Stimulated activated memory B cell treated with anti-CD40 and anti-IgM and Interleukin-4, amounts not matched to agents 10 μg/mL and 1 μg/mL and 100 μg/mL, for 72 hours (primary cell): ENCODE results near the gene MAP2K2.
A peak's percentile ranks its signal among the peaks of the same experiment; 100 is the strongest.
"Not testable (repeated sequence)": the region's sequence is repeated elsewhere in the genome, so short reads cannot be mapped to it uniquely, and the experiment has no call there.

Experiments used
- ATAC-seq: fragments of 150-1000 bp; cut with Tn5 transposase; 2 replicates; pipeline ENCODE4 v1.10.0; 2021
- H3K27ac Mint-ChIP-seq: one replicate; pipeline ENCODE4 v1.8.0; 2022; ENCODE audit warnings: mild to moderate bottlenecking, mixed read lengths
- H3K27me3 Mint-ChIP-seq: one replicate; pipeline ENCODE4 v1.8.0; 2022; ENCODE audit warnings: mixed read lengths
- H3K36me3 Mint-ChIP-seq: one replicate; pipeline ENCODE4 v1.8.0; 2022; ENCODE audit warnings: mixed read lengths
- H3K4me1 Mint-ChIP-seq: one replicate; pipeline ENCODE4 v1.8.0; 2022; ENCODE audit warnings: mixed read lengths
- H3K4me3 Mint-ChIP-seq: one replicate; pipeline ENCODE4 v1.8.0; 2022; ENCODE audit warnings: mild to moderate bottlenecking, moderate library complexity, mixed read lengths
- H3K9me3 Mint-ChIP-seq: one replicate; pipeline ENCODE4 v1.8.0; 2022; ENCODE audit warnings: mixed read lengths

Gene MAP2K2

DNA sequence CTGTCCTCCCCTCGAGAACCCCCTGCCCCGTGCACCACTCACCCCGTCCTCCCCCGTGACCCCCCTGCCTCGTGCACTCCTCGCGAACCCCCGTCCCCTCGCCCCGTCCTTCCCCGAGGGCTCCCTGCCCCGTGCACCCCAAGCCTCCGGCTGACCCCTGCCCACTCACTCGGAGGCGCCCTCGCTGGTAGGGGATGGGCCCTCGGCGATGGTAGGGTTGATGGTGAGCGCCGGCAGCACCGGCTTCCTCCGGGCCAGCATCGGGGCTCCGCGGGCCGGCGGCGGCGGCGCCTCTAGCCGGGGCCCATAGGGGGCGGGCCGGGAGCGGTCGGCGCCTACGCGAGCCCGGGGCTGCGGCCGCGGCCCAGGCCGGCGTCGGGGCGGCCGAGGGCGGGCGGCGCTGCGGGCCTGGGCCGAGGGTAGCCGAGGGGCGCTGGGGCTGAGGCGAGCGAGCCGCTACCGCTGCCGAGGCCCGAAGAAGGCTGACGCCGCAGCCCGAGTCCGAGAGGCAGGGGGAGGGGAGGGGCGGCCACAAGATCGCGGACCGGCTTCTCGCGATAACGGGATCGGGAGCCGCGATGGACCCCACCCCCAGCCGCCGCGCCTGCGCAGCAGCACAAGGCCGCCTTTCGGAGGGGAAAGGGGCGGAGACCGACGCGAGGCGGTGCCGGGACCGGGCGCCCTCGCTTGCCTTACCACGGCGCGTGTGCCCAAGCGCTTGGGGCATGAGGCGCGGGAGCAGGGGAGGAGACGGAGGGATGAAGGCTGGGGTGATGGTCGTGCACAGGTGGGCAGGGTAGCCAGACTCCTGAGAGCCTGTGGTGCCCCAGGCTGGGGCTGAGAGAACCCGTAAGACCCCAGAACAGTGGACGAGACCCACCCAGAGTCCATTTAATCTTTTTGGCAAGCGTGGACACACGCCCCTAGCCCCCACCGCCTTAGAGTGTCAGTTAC lies at the start of gene MAP2K2:
MAP2K2 (minus strand) TSS at position 508 of the 954 bp plus-strand sequence; CDS start at position 261, 247 bp downstream.
- Mint-ChIP-seq H3K27ac (peak within 1 kb of the TSS; percentile 93), H3K36me3 (peaks cover 12% of the 10 kb centered on the region), H3K4me3 (peak within 1 kb of the TSS; percentile 96), H3K27me3 (no peaks in the 10 kb centered on the region), H3K4me1 (peaks cover 42% of the 10 kb centered on the region), H3K9me3 (no peaks in the 10 kb centered on the region)
- peak; percentile 92 for ATAC-seq

DNA sequence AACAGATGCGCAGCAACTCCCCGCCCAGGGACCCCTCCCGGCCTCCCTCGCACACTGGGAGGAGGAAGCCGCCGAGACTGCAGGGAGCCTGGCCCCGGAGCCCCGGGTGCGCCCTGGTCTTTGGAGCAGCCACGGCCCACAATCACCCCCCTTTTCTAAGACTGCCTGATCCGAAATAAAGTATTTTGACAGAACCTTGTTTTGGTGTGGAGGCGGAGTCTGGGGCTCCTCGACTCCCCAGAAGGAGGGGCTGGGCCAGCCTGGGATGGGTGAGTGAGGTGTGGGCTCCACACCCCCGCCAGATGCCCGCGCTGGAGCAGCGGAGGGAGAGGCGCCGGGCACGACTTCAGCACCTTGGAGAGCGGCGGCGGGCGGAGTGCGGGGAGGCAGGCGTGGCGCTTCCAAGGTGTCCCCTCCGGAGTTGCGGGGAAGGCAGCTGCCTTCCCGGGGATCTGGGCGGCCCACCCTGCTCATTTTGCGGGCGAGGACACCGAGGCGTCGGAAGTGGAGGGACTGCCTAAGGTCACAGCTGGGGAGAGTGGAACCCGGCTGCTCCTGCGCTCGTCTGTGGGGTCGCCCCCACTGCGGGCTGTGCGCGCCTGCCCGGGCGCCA lies 49.0 kb upstream of the MAP2K2 start:
- peaks cover 21% of the 10 kb centered on the region for H3K36me3 Mint-ChIP-seq
- H3K27ac Mint-ChIP-seq, result no peak overlapping the region
- H3K27me3 Mint-ChIP-seq, result peaks cover 46% of the 10 kb centered on the region
- H3K4me1 Mint-ChIP-seq, result peaks cover 11% of the 10 kb centered on the region
- no peak overlapping the region for H3K4me3 Mint-ChIP-seq
- H3K9me3 Mint-ChIP-seq, result no peaks in the 10 kb centered on the region
- ATAC-seq, result peak; percentile 61

DNA sequence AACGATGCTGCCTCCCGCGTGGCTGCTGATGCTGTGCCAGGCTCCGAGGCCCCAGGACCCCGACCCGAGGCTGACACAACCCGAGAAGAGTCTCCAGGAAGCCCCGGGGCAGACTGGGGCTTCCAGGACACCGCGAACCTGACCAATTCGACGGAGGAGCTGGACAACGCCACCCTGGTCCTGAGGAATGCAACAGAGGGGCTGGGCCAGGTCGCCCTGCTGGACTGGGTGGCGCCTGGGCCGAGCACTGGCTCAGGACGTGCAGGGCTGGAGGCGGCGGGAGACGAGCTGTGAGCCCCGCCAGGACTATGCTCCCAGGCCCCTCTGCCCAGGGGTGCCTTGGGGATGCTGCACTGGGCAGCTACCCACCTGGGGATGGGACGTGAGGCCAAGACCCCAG lies 47.8 kb upstream of the MAP2K2 start:
- peaks cover 11% of the 10 kb centered on the region for H3K4me1 Mint-ChIP-seq
- no peaks in the 10 kb centered on the region for H3K9me3 Mint-ChIP-seq
- peaks cover 59% of the 10 kb centered on the region for H3K27me3 Mint-ChIP-seq
- peaks cover 13% of the 10 kb centered on the region for H3K36me3 Mint-ChIP-seq
- ATAC-seq, result no peak
- no peak overlapping the region for H3K27ac Mint-ChIP-seq
- no peak overlapping the region for H3K4me3 Mint-ChIP-seq

DNA sequence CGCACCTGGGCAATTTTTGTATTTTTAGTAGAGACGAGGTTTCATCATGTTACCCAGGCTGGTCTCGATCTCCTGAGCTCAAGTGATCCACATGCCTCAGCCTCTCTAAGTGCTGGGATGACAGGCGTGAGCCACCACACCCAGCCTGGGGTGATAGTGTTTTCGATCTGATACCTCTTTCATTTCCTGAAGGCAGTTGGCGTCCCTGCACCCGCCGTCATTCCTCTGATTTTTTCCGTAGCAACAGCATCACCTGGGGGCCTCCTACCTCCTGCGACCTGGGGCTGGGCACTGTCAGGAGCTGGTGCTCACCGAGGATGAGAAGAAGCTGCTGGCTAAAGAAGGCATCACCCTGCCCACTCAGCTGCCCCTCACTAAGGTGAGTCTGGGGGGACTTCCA lies 40.3 kb upstream of the MAP2K2 start:
- Mint-ChIP-seq H3K4me1 (no peaks in the 10 kb centered on the region), H3K27ac (no peak overlapping the region), H3K36me3 (no peaks in the 10 kb centered on the region), H3K4me3 (no peak overlapping the region), H3K9me3 (no peaks in the 10 kb centered on the region), H3K27me3 (peaks cover 63% of the 10 kb centered on the region)
- ATAC-seq, result no peak

DNA sequence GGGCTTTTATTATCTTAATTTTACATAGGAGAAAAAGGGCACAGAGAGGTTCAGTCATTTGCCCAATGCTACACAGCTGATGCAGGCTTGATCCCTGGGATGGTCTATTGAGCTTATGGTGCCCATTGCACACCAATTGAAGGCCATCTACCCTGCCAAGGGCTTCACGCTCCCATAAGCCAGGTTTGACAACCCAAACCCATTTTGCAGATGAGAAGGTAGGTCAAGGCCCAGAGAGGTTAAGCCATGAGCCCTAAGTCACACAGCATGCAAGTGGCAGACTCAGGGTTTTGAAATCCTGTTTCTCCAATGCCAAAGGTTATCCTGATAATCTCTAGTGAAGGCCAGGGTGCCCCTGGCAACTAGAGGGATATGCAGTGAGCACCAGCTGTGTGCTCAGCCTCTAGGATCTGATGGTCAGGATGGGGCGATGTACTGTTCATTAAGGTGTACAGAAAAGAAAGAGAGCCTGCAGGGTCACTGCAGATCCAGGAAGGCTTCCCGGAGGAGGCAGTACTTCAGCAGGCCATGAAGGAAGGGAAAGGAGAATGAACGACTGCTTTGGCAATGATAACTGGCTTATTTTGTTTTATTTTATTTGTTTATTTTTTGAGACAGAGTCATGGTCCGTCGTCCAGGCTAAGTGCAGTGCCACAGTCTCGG lies 37.6 kb upstream of the MAP2K2 start:
- no peak overlapping the region for H3K27ac Mint-ChIP-seq
- no peaks in the 10 kb centered on the region for H3K36me3 Mint-ChIP-seq
- no peaks in the 10 kb centered on the region for H3K9me3 Mint-ChIP-seq
- no peak for ATAC-seq
- no peaks in the 10 kb centered on the region for H3K4me1 Mint-ChIP-seq
- H3K27me3 Mint-ChIP-seq, result peaks cover 46% of the 10 kb centered on the region
- no peak overlapping the region for H3K4me3 Mint-ChIP-seq

DNA sequence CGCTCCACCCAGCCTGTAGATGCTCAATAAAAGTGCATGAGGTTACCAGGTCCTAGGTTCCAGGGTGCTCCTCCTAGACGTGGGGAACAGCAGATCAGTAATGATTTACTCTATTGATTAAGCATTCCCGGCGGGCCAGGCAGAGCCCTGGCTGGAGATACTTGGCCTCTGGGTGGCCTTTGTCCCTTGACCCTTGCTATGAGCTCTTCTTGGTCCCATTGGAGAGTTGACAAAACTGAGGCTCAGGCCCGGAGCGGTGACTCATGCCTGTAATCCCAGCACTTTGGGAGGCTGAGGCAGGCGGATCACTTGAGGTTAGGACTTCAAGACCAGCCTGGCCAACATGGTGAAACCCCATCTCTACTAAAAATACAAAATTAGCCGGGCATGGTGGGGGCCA lies 34.0 kb upstream of the MAP2K2 start:
- H3K27ac Mint-ChIP-seq, H3K9me3 Mint-ChIP-seq, H3K4me3 Mint-ChIP-seq, H3K36me3 Mint-ChIP-seq, H3K4me1 Mint-ChIP-seq, ATAC-seq: not testable (repeated sequence)
- H3K27me3 Mint-ChIP-seq, result peaks cover 55% of the 10 kb centered on the region

DNA sequence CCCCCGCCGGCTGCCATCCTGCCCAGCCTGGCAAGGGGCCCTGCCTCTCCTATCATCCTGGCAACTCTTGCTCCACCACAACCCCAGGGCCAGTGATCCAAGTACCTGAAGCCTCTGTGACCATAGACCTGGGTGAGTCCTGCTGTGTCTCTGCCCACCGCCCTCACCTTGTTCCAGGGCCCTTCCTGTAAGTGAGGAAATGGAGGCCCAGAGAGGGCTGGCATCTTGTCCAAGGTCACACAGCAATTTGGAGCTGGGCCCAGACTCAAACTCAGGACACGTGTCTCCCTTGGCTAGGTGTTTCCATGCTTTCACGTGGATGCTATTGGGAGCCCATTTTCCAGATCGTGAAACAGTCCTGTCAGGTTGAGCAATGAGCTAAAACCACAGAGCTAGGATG lies 33.2 kb upstream of the MAP2K2 start:
- H3K36me3 Mint-ChIP-seq, result no peaks in the 10 kb centered on the region
- ATAC-seq, result no peak
- peaks cover 7% of the 10 kb centered on the region for H3K4me1 Mint-ChIP-seq
- no peaks in the 10 kb centered on the region for H3K9me3 Mint-ChIP-seq
- H3K27ac Mint-ChIP-seq, result no peak overlapping the region
- H3K27me3 Mint-ChIP-seq, result peaks cover 63% of the 10 kb centered on the region
- no peak overlapping the region for H3K4me3 Mint-ChIP-seq

DNA sequence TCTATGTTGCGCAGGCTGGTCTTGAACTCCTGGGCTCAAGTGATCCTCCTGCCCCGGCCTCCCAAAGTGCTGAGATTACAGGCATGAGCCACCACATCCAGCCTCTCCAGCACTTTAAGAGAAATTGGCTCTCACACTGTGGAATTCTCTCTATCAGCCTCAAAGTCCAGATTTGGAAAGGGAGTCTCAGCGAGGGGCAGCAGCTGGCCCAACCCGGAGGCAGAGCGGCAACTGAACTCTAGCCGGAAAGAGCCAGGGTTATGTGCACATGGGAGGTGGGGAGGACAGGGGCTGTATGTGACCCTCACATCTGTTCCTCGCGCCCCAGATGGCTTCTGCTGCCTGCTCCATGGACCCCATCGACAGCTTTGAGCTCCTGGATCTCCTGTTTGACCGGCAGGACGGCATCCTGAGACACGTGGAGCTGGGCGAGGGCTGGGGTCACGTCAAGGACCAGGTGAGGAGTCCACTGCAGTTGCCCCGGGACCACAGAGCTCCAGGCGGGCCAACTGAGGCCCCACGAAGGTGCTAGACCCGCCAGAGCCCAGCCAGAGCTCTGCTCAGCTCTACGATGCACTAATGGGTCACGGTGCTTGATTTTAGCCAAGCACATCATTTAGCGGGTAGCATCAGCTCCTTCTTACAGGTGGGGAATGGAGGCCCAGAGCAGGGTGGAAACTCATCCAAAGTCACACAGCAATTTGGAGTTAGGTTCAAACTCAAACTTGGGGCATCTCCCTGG lies 30.8 kb upstream of the MAP2K2 start:
- peaks cover 13% of the 10 kb centered on the region for H3K4me1 Mint-ChIP-seq
- H3K27ac Mint-ChIP-seq, result no peak overlapping the region
- H3K36me3 Mint-ChIP-seq, result no peaks in the 10 kb centered on the region
- peaks cover 78% of the 10 kb centered on the region for H3K27me3 Mint-ChIP-seq
- no peak overlapping the region for H3K4me3 Mint-ChIP-seq
- H3K9me3 Mint-ChIP-seq, result no peaks in the 10 kb centered on the region
- no peak for ATAC-seq

DNA sequence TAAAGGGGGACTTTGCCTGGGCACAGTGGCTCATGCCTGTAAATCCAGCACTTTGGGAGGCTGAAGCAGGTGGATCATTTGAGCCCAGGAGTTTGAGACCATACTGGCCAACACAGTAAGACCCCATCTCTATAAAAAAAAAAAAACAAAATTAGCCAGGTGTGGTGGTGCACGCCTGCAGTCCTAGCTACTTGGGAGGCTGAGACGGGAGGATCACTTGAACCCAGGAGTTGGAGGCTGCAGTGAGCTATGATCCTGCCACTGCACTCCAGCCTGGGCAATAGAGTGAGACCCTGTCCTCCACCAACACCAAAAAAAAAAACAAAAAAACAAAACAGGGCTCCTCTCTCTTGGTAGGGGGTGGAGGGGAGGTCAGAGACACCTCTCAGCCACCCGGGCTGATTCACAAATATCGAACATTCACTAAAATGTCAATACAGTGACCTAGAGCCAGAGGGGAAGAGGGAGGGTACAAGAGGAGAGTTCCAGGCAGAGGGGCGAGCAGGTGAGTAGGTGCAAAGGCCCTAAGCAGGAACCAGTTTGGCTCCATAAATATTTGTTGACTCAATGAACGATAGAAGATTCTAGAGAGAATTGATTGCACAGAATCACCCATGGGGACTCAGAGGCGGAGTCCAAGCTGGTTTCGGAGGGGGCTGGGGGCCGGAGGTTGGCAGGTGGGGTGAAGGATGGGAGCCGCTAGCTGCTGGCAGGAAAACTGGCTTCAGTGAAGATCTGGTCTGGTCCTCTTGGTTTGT lies 28.5 kb upstream of the MAP2K2 start:
- no peak overlapping the region for H3K27ac Mint-ChIP-seq
- H3K36me3 Mint-ChIP-seq, result no peaks in the 10 kb centered on the region
- peaks cover 18% of the 10 kb centered on the region for H3K4me1 Mint-ChIP-seq
- no peak for ATAC-seq
- H3K27me3 Mint-ChIP-seq, result peaks cover 89% of the 10 kb centered on the region
- no peaks in the 10 kb centered on the region for H3K9me3 Mint-ChIP-seq
- H3K4me3 Mint-ChIP-seq, result no peak overlapping the region

DNA sequence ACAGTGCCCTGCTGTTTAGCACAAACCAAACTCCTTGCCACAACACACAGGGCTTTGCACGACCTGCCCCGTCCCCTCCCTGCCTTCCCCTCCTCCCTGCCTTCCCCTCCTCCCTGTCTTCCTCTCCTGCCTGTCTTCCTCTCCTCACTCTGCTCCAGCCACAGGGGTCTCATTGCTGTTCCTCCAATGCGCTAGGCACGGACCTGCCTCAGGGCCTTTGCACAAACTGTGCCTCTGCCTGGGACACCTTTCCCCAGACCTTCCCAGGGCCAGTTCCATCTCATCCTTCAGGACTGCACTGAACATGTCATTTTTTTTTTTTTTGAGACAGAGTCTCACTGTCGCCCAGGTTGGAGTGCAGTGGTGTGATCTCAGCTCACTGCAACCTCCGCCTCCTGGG lies 27.7 kb upstream of the MAP2K2 start:
- ATAC-seq, result no peak
- no peak overlapping the region for H3K27ac Mint-ChIP-seq
- no peaks in the 10 kb centered on the region for H3K36me3 Mint-ChIP-seq
- H3K4me1 Mint-ChIP-seq, result peaks cover 18% of the 10 kb centered on the region
- H3K27me3 Mint-ChIP-seq, result peaks cover 86% of the 10 kb centered on the region
- H3K9me3 Mint-ChIP-seq, result no peaks in the 10 kb centered on the region
- no peak overlapping the region for H3K4me3 Mint-ChIP-seq

DNA sequence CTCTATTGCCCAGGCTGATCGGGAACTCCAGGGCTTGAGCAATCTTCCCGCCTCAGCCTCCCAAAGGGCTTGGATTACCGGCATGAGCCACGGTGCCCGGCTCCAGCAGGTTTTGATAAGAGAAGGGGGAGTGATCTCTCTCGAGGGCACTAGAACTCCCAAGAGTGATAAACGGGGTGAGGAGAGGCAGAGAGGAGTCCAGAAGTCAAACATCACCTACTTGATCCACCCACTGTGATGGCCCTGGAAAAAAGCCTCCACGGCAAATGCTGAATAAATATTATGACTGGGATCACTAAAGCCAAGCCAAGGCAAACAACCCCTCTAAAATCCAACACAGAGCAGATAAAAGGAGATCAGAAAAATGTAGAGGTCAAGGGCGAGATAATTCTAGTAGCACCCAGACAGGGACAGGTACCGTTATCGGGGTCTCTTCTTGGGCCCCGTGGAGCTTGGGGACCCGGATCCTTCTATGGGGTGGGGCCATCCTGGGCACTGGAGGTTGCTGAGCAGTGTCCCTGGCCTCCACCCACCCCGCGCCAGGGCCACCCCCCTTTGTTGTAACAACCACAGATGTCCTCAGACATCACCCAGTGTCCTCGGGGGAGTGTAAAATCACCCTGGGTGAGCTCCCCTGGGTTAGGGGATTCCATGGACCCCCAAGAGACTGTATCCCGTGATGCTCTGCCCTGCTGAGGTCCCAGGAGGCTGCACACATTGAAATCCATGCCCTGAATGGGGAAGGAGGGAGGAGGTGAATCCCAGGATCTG lies 25.8 kb upstream of the MAP2K2 start:
- Mint-ChIP-seq H3K27ac (no peak overlapping the region), H3K27me3 (peaks cover 85% of the 10 kb centered on the region), H3K4me3 (no peak overlapping the region), H3K36me3 (no peaks in the 10 kb centered on the region), H3K4me1 (peaks cover 18% of the 10 kb centered on the region), H3K9me3 (no peaks in the 10 kb centered on the region)
- ATAC-seq, result peak; percentile 41

DNA sequence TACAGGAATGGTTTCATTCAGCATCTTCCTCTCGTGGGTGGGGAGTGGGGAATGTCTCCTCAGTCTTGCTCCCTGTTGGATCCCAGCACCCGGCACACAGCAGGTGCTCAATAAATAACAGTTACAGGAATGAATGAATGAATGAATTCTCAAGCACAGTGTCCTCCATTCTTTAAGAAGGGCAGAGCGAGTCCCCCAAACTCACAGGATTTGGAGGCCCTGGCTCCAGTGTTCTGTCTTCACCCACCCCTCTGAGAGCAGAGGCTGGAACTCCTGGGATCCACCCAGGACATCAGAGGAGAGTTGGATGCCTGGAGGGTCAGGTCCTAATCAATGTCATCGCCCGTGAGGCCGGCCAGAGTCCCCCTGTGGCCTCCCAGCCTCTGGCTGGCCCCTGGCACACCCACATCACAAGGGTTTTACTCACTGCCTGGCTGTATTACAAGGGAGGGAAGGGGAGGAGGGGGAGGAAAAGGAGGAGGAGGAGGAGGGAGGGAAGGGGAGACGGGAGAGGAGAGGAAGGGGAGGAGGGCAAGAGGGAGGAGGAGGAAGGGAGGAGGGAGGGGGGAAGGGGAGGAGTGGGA lies 20.8 kb upstream of the MAP2K2 start:
- ATAC-seq, result no peak
- no peaks in the 10 kb centered on the region for H3K9me3 Mint-ChIP-seq
- peaks cover 13% of the 10 kb centered on the region for H3K4me1 Mint-ChIP-seq
- H3K36me3 Mint-ChIP-seq, result no peaks in the 10 kb centered on the region
- peaks cover 53% of the 10 kb centered on the region for H3K27me3 Mint-ChIP-seq
- no peak overlapping the region for H3K4me3 Mint-ChIP-seq
- no peak overlapping the region for H3K27ac Mint-ChIP-seq

DNA sequence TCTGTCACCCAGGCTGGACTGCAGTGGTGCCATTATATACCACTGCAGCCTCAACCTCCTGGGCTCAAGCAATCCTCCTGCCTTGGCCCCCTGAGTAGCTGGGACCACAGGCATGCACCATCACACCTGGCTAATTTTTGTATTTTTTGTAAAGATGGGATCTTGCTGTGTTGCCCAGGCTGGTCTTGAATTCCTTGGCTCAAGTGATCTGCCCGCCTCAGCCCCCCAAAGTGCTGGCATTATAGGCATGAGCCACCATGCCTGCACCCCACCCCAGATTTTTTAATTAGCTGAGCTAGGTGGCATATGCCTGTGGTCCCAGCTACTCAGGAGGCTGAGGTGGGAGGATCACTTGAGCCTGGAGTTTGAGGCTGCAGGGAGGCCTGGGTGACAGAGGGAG lies 19.0 kb upstream of the MAP2K2 start:
- not testable (repeated sequence) for ATAC-seq, H3K4me3 Mint-ChIP-seq, H3K36me3 Mint-ChIP-seq, H3K9me3 Mint-ChIP-seq, H3K27ac Mint-ChIP-seq
- Mint-ChIP-seq H3K27me3 (peaks cover 44% of the 10 kb centered on the region), H3K4me1 (peaks cover 13% of the 10 kb centered on the region)
